ENCODE measurements around the gene SEC63.
"Not testable (repeated sequence)": the region's sequence is repeated elsewhere in the genome, so short reads cannot be mapped to it uniquely, and the experiment has no call there.

SEC63 gene

DNA sequence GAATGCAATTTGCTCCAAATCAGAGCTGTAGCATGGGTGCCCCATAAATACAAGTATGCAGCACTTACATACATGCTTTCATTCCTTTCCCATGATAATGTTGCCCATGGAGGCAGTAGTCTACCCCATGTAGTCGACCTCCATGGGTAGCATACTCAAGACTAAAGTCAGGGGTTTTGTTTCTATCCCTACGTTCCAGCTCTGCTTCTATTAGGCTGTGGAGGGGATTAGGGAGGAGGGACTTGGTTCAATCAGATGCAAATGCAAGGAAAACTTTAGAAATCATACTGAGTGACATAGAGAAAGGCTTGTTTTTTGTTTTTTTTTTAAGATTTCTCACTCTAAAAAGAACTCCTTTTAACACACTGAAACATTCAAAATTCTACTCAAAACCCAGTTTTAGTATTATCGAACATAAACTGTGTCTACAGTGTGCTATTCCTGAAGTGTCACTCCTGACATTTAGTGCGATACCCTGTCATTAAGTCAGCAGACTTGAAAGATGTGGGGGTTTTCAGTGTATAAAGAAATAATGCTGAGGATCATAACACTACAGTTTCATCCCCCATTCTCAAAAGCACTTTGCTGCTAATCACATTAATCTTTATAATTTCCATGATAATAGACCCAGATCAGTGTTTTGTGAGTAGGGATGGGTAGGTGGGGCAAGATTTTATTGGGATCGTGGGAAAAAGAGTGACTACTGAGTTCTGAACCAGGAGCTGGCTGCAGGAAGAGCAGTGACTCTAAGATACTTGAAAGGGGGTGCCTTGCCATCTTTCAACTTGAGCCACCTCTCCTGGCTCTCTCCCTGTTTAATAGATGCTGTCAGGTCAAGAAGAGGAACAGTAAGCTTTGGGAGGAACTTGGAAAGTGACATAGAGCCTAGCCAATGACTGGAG is 93.5 kb downstream of the SEC63 start:
- H4K20me1 ChIP-seq (ENCODE audit: insufficient read depth): no peaks in the 10 kb centered on the region
- H3K4me1 ChIP-seq (ENCODE audit: low read depth, poor library complexity, severe bottlenecking): peaks cover 1% of the 10 kb centered on the region
- H3K27me3 ChIP-seq (ENCODE audit: insufficient read depth, low read depth): no peaks in the 10 kb centered on the region
- no peaks in the 10 kb centered on the region for H3K79me2 ChIP-seq (ENCODE audit: insufficient read depth, low read depth)
- TF ChIP-seq, protein P1, sequence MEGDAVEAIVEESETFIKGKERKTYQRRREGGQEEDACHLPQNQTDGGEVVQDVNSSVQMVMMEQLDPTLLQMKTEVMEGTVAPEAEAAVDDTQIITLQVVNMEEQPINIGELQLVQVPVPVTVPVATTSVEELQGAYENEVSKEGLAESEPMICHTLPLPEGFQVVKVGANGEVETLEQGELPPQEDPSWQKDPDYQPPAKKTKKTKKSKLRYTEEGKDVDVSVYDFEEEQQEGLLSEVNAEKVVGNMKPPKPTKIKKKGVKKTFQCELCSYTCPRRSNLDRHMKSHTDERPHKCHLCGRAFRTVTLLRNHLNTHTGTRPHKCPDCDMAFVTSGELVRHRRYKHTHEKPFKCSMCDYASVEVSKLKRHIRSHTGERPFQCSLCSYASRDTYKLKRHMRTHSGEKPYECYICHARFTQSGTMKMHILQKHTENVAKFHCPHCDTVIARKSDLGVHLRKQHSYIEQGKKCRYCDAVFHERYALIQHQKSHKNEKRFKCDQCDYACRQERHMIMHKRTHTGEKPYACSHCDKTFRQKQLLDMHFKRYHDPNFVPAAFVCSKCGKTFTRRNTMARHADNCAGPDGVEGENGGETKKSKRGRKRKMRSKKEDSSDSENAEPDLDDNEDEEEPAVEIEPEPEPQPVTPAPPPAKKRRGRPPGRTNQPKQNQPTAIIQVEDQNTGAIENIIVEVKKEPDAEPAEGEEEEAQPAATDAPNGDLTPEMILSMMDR (conservative IDR thresholded peaks at IDR 0.05; ENCODE audit: low read depth, low read length): no peak
- H3K4me2 ChIP-seq: no peak overlapping the region
- no peak overlapping the region for H3K9ac ChIP-seq
- H2AFZ ChIP-seq (ENCODE audit: low read depth): no peak overlapping the region
- H3K27ac ChIP-seq: no peak overlapping the region
- no peaks in the 10 kb centered on the region for H3K36me3 ChIP-seq (ENCODE audit: insufficient read depth)
- H3K4me3 ChIP-seq (IDR thresholded peaks at IDR 0.05; ENCODE audit: insufficient read depth, low read depth, low read length): no peak overlapping the region

DNA sequence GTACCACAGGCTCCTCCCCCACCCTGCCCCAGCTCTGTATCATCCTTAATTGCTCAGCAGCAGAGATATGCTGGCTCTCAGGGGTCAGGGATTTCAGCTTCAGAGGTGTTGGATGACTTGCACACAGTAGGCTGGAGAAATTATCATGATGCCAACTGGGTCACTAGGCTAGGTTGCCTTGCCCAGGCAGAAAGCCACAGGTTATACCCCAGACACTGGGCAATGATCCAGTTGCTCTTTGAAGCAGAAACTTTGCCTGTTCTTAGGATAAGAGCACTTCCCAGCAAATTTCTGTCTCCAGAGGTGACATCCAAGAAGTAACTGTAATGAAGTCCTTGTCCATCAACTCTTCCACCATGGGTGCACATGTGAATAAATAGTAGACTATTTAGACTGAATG is 95.6 kb downstream of the SEC63 start:
- Histone ChIP-seq H3K4me1 (ENCODE audit: low read depth, poor library complexity, severe bottlenecking) (no peaks in the 10 kb centered on the region), H4K20me1 (ENCODE audit: insufficient read depth) (no peaks in the 10 kb centered on the region)
- TF ChIP-seq, protein P1 (conservative IDR thresholded peaks at IDR 0.05; ENCODE audit: low read depth, low read length): no peak

DNA sequence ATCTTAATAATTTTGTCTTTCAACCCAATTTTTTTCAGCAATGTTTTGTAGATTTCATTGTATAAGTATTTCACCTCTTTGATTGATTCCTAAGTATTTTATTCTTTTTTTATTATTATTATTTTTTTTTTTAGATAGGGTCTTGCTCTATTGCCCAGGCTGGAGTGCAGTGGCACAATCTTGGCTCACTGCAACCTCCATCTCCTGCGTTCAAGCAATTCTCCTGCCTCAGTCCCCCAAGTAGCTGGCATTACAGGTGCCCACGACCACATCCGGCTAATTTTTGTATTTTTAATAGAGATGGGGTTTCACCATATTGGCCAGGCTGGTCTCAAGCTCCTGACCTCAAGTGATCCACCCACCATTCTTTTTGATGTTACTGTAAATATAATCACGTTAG is 97.0 kb downstream of the SEC63 start:
- H3K36me3 ChIP-seq (ENCODE audit: insufficient read depth); H3K79me2 ChIP-seq (ENCODE audit: insufficient read depth, low read depth); H3K27ac ChIP-seq; H3K9ac ChIP-seq; H4K20me1 ChIP-seq (ENCODE audit: insufficient read depth); H3K4me3 ChIP-seq (IDR thresholded peaks at IDR 0.05; ENCODE audit: insufficient read depth, low read depth, low read length); H2AFZ ChIP-seq (ENCODE audit: low read depth); H3K4me1 ChIP-seq (ENCODE audit: low read depth, poor library complexity, severe bottlenecking); H3K27me3 ChIP-seq (ENCODE audit: insufficient read depth, low read depth); H3K4me2 ChIP-seq: not testable (repeated sequence)

More for the DNA sequence above, 95.6 kb downstream of the SEC63 start:
- H3K4me2 ChIP-seq: no peak overlapping the region
- H3K4me3 ChIP-seq (IDR thresholded peaks at IDR 0.05; ENCODE audit: insufficient read depth, low read depth, low read length): no peak overlapping the region
- H3K27me3 ChIP-seq (ENCODE audit: insufficient read depth, low read depth): no peaks in the 10 kb centered on the region
- no peaks in the 10 kb centered on the region for H3K79me2 ChIP-seq (ENCODE audit: insufficient read depth, low read depth)
- H3K27ac ChIP-seq: no peak overlapping the region
- H3K36me3 ChIP-seq (ENCODE audit: insufficient read depth): no peaks in the 10 kb centered on the region
- no peak overlapping the region for H2AFZ ChIP-seq (ENCODE audit: low read depth)
- H3K9ac ChIP-seq: no peak overlapping the region

DNA sequence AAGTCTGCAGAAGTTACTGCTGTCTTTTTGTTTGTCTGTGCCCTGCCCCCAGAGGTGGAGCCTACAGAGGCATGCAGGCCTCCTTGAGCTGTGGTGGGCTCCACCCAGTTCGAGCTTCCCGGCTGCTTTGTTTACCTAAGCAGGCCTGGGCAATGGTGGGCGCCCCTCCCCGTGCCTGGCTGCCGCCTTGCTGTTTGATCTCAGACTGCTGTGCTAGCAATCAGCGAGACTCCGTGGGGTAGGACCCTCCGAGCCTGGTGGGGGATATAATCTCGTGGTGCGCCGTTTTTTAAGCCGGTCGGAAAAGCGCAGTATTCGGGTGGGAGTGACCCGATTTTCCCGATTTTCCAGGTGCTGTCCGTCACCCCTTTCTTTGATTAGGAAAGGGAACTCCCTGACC is 97.9 kb downstream of the SEC63 start:
- not testable (repeated sequence) for H3K4me3 ChIP-seq (IDR thresholded peaks at IDR 0.05; ENCODE audit: insufficient read depth, low read depth, low read length)

DNA sequence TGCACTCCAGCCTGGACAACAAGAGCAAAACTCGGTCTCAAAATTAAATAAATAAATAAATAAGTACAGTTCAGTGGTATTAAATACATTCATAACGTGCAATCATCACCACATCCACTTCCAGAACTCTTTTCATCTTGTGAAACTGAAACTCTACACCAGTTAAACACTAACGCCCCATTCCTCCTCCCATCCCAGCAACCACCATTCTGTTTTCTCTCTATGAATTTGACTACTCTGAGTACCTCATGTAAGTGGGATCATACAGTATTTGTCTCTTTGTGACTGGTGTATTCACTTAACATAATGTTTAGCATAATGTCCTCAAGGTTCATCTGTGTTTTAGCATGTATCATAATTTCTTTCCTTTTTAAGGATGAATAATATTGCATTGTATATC is 104.8 kb downstream of the SEC63 start:
- Histone ChIP-seq H2AFZ (ENCODE audit: low read depth) (no peak overlapping the region), H4K20me1 (ENCODE audit: insufficient read depth) (no peaks in the 10 kb centered on the region), H3K4me3 (IDR thresholded peaks at IDR 0.05; ENCODE audit: insufficient read depth, low read depth, low read length) (no peak overlapping the region), H3K27me3 (ENCODE audit: insufficient read depth, low read depth) (no peaks in the 10 kb centered on the region), H3K9ac (no peak overlapping the region), H3K79me2 (ENCODE audit: insufficient read depth, low read depth) (no peaks in the 10 kb centered on the region), H3K36me3 (ENCODE audit: insufficient read depth) (no peaks in the 10 kb centered on the region), H3K27ac (no peak overlapping the region), H3K4me1 (ENCODE audit: low read depth, poor library complexity, severe bottlenecking) (no peaks in the 10 kb centered on the region), H3K4me2 (no peak overlapping the region)
- TF ChIP-seq, protein P1 (conservative IDR thresholded peaks at IDR 0.05; ENCODE audit: low read depth, low read length): no peak

More for the DNA sequence above, 97.9 kb downstream of the SEC63 start:
- not testable (repeated sequence) for H3K4me1 ChIP-seq (ENCODE audit: low read depth, poor library complexity, severe bottlenecking); H3K79me2 ChIP-seq (ENCODE audit: insufficient read depth, low read depth); H3K4me2 ChIP-seq; H2AFZ ChIP-seq (ENCODE audit: low read depth); H4K20me1 ChIP-seq (ENCODE audit: insufficient read depth); H3K9ac ChIP-seq; H3K36me3 ChIP-seq (ENCODE audit: insufficient read depth); H3K27ac ChIP-seq; H3K27me3 ChIP-seq (ENCODE audit: insufficient read depth, low read depth)
